HepG2 (cell line): ENCODE results near the gene MACROD2. TPM values are rescaled to one million over a fixed set of nuclear protein-coding genes. Genes with fewer than 3 reads are reported as not detected.

Source experiments
- ATAC-seq: fragments of 200-7000 bp; cut with Tn5 transposase; 3 replicates; pipeline ENCODE4 v1.9.1; 2020; ENCODE audit warnings: mild to moderate bottlenecking, moderate library complexity
- BruUV-seq: library from RNA; stranded (reverse); fragments of 400-500 nt; replicated peaks from 2 replicates; lab custom pipeline; 2021; lab: Mats Ljungman, UMichigan
- CTCF ChIA-PET: fragments of 300-600 bp; formaldehyde crosslinking; extraction: SDS; loops from one replicate; lab custom pipeline; 2021; ENCODE audit warnings: low total read pairs, inconsistent platforms, low intra/inter-chr PET ratio; lab: Yijun Ruan, JAX
- POLR2A ChIA-PET: fragments of 350-600 bp; sonication (Branson Sonifier 250); formaldehyde crosslinking; loops from one replicate; lab custom pipeline; 2020; ENCODE audit warnings: antibody characterized with exemption, inconsistent platforms; lab: Yijun Ruan, JAX
- DNase-seq: peaks from one replicate; pipeline ENCODE4 v3.0.0-alpha.2; 2015; ENCODE audit warnings: low spot score
- FAIRE-seq: peaks from 3 replicates; lab custom pipeline; 2011; peaks lifted over from hg19 to GRCh38; lab: Jason Lieb, UNC
- H2AFZ ChIP-seq: one replicate; pipeline ENCODE4 v1.6.1; 2011; ENCODE audit warnings: low read length, inconsistent platforms
- H3K27ac ChIP-seq: fragments of 300-600 bp; 3 replicates; pipeline ENCODE4 v1.8.0; 2011; ENCODE audit warnings: mixed run types, mild to moderate bottlenecking, mixed read lengths, low read length, inconsistent platforms; ENCODE audit not compliant: insufficient read depth; ENCODE audit errors: extremely low read length
- H3K27me3 ChIP-seq, 2 experiments: fragments of 200-600 bp in 1 of 2; 2 replicates in 1 of 2; 3 replicates in 1 of 2; pipeline versions ENCODE4 v1.6.0 to v1.8.0; 2011; ENCODE audit warnings: low read length in 2 of 2, mild to moderate bottlenecking in 2 of 2, moderate library complexity in 2 of 2, inconsistent platforms in 1 of 2; ENCODE audit not compliant: insufficient read depth in 2 of 2, control insufficient read depth in 1 of 2
- H3K36me3 ChIP-seq, 2 experiments: fragments of 200-600 bp in 1 of 2; replicated peaks in 1 of 2; 2 replicates in 1 of 2; 3 replicates in 1 of 2; pipeline versions ENCODE4 v1.5.1 to v1.8.0; 2011; ENCODE audit warnings: low read length in 2 of 2, inconsistent platforms in 1 of 2; ENCODE audit not compliant: insufficient read depth in 2 of 2, control insufficient read depth in 1 of 2
- H3K4me1 ChIP-seq: 2 replicates; pipeline ENCODE4 v1.5.1; 2012; ENCODE audit warnings: low read length, inconsistent platforms; ENCODE audit not compliant: insufficient read depth
- H3K4me2 ChIP-seq: 2 replicates; pipeline ENCODE4 v1.6.0; 2011; ENCODE audit warnings: low read depth, low read length, inconsistent platforms
- H3K4me3 ChIP-seq, 3 experiments: fragments of 200-600 bp in 1 of 3; sonication (generic), shearing (Covaris generic) in 1 of 3; replicated peaks in 1 of 3; 2 replicates each; pipeline ENCODE4 v1.5.1; 2011 to 2016; ENCODE audit warnings: low read length in 3 of 3, inconsistent platforms in 2 of 3, low read depth in 2 of 3, mild to moderate bottlenecking in 2 of 3, control low read depth in 1 of 3, mixed read lengths in 1 of 3; ENCODE audit not compliant: insufficient read depth in 1 of 3
- H3K79me2 ChIP-seq: one replicate; pipeline ENCODE4 v1.6.1; 2011; ENCODE audit warnings: low read length, inconsistent platforms; ENCODE audit not compliant: insufficient read depth
- H3K9ac ChIP-seq: 2 replicates; pipeline ENCODE4 v1.6.0; 2011; ENCODE audit warnings: mild to moderate bottlenecking, low read depth, low read length, inconsistent platforms; ENCODE audit not compliant: insufficient read depth
- H3K9me3 ChIP-seq: 2 replicates; pipeline ENCODE4 v1.5.1; 2012; ENCODE audit warnings: mild to moderate bottlenecking, low read length
- H4K20me1 ChIP-seq: 2 replicates; pipeline ENCODE4 v1.6.0; 2011; ENCODE audit warnings: inconsistent platforms, mild to moderate bottlenecking, low read length, moderate library complexity; ENCODE audit not compliant: insufficient read depth
- JDP2 ChIP-seq: sonication (generic); formaldehyde crosslinking; IDR thresholded peaks from 2 replicates; pipeline ENCODE4 v1.8.1; 2022; ENCODE audit warnings: missing genetic modification reagents, borderline replicate concordance
- KAT2B ChIP-seq: fragments of 150-350 bp; IDR thresholded peaks from 2 replicates; pipeline ENCODE4 v1.6.1; 2014; ENCODE audit warnings: low read depth, low read length, borderline replicate concordance
- KDM3A ChIP-seq: IDR thresholded peaks from 2 replicates; pipeline ENCODE4 v1.6.1; 2018; ENCODE audit warnings: low read depth, missing compliant biosample characterization
- LCORL ChIP-seq, 2 experiments: fragments of 450-650 bp in 1 of 2; sonication (generic) in 1 of 2; formaldehyde crosslinking in 1 of 2; IDR thresholded peaks; 2 replicates each; pipeline versions ENCODE4 v1.5.0 to v1.6.1; 2017 to 2020; ENCODE audit warnings: antibody characterized with exemption in 1 of 2, missing genetic modification reagents in 1 of 2
- MXD4 ChIP-seq: IDR thresholded peaks from 2 replicates; pipeline ENCODE4 v1.6.1; 2016; ENCODE audit warnings: mild to moderate bottlenecking, missing biosample characterization, missing genetic modification reagents
- PAX8 ChIP-seq: sonication (generic); formaldehyde crosslinking; IDR thresholded peaks from 2 replicates; pipeline ENCODE4 v1.8.0; 2022; ENCODE audit warnings: mild to moderate bottlenecking, missing genetic modification reagents, borderline replicate concordance
- PHF21A ChIP-seq: sonication (generic); formaldehyde crosslinking; IDR thresholded peaks from 2 replicates; pipeline ENCODE4 v1.5.0; 2020; ENCODE audit warnings: mild to moderate bottlenecking, missing genetic modification reagents
- SETDB1 ChIP-seq: sonication (generic); formaldehyde crosslinking; IDR thresholded peaks from 2 replicates; pipeline ENCODE4 v1.5.1; 2020; ENCODE audit warnings: missing genetic modification reagents, mild to moderate bottlenecking, borderline replicate concordance
- SIX1 ChIP-seq: sonication (generic); formaldehyde crosslinking; IDR thresholded peaks from 2 replicates; pipeline ENCODE4 v1.4.0; 2020; ENCODE audit warnings: missing genetic modification reagents, borderline replicate concordance
- SP4 ChIP-seq: sonication (generic); formaldehyde crosslinking; IDR thresholded peaks from 2 replicates; pipeline ENCODE4 v1.8.1; 2023; ENCODE audit warnings: mild to moderate bottlenecking, missing genetic modification reagents
- U2AF2 ChIP-seq: fragments of 200-400 bp; formaldehyde crosslinking; IDR thresholded peaks from 2 replicates; pipeline ENCODE4 v1.6.1; 2017; ENCODE audit warnings: low read depth, mild to moderate bottlenecking, low read length
- ZNF263 ChIP-seq: sonication (generic); formaldehyde crosslinking; IDR thresholded peaks from 2 replicates; pipeline ENCODE4 v1.4.0; 2020; ENCODE audit warnings: missing genetic modification reagents
- ZNF484 ChIP-seq: sonication (generic); formaldehyde crosslinking; IDR thresholded peaks from 2 replicates; pipeline ENCODE4 v1.5.1; 2020; ENCODE audit warnings: mild to moderate bottlenecking, low read depth, missing genetic modification reagents, borderline replicate concordance
- ZNF614 ChIP-seq: IDR thresholded peaks from 2 replicates; pipeline ENCODE4 v1.6.1; 2018; ENCODE audit warnings: missing biosample characterization, missing genetic modification reagents, inconsistent platforms, borderline replicate concordance
- ZSCAN20 ChIP-seq: sonication (generic); formaldehyde crosslinking; IDR thresholded peaks from 2 replicates; pipeline ENCODE4 v1.4.0; 2020; ENCODE audit warnings: missing genetic modification reagents, mild to moderate bottlenecking, borderline replicate concordance
- WGBS: methylation state at CpG from one replicate; pipeline ENCODE4 v1.1.6; 2017; ENCODE audit warnings: low lambda C conversion rate; 5-methylcytosine and 5-hydroxymethylcytosine counted together
- in situ Hi-C: cut with HindIII; loops from 2 replicates; pipeline ENCODE4 v1.10.0; 2017; ENCODE audit warnings: low pct_unique_long_range_greater_than_20kb; ENCODE audit not compliant: extremely low pct_ligation_motif_present
- intact Hi-C: fragments of 100-400 bp; cut with micrococcal nuclease; formaldehyde crosslinking; loops from one replicate; pipeline ENCODE4 v1.10.0; 2022; ENCODE audit not compliant: unreplicated experiment
- polyA plus RNA-seq, 8 experiments: library from polyadenylated mRNA; depleted of rRNA in 3 of 8; stranded (reverse) in 7 of 8; unstranded in 1 of 8; fragments of >200 nt; fragmentation: Illumina TruSeq in 4 of 8; extraction: Trizol in 4 of 8; gene quantifications; 2 replicates each; pipeline versions ENCODE4 v1.2.1 to v1.2.3, GENCODE V29; 2011 to 2016; ENCODE audit warnings: low read depth in 4 of 8, missing spikeins in 1 of 8, mixed read lengths in 1 of 8; ENCODE audit not compliant: insufficient read depth in 1 of 8
- total RNA-seq, 5 experiments: library from RNA; depleted of rRNA; stranded (reverse); fragments of >200 nt; fragmentation: Illumina TruSeq; extraction: Trizol; gene quantifications; 2 replicates each; pipeline ENCODE4 v1.2.3, GENCODE V29; 2016; ENCODE audit warnings: low read depth in 1 of 5
- TF ChIP-seq, protein P1 (sequence below): IDR thresholded peaks from 2 replicates; pipeline ENCODE4 v1.6.1; 2016; ENCODE audit warnings: missing genetic modification reagents, missing compliant biosample characterization
- TF ChIP-seq, protein P2 (sequence below): sonication (generic); formaldehyde crosslinking; IDR thresholded peaks from 2 replicates; pipeline ENCODE4 v1.4.0; 2020; ENCODE audit warnings: missing genetic modification reagents

Gene MACROD2
- total and polyA plus RNA-seq, 2 of the 13 experiments (the other 11 are each of a cell fraction or from before 2014, with no cell fraction given) = 0.13 to 0.51 TPM

DNA sequence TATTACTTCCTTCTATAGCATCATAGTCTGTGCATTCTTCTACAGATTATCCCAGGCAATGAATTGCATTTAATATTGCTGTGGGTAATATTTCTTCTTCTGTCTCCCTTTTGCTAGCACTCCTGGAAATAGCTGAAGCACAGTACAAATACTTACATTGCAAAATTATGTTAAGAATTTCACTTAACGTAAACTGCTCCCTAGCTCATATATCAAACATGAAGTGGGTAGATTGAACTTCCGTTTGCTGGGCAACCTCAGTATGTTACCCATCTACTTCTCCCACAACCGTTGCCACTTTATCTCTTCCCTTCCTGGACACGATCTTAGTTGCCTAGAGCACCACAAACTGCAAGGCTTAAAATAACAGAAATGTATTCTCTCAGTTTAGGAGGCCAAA lies 1614.6 kb downstream of the MACROD2 start:
- 3% methylated on average over 4 of the region's 4 CpGs for WGBS
- CTCF ChIA-PET = no interaction called here
- Histone ChIP-seq H3K9ac (no peak overlapping the region), H2AFZ (no peak overlapping the region), H3K27me3 (no peaks in the 10 kb centered on the region), H4K20me1 (no peaks in the 10 kb centered on the region), H3K79me2 (no peaks in the 10 kb centered on the region), H3K4me1 (no peaks in the 10 kb centered on the region), H3K4me3 (no peak overlapping the region), H3K36me3 (no peaks in the 10 kb centered on the region), H3K4me2 (no peak overlapping the region), H3K27ac (no peak overlapping the region), H3K9me3 (peaks cover 100% of the 10 kb centered on the region)
- in situ Hi-C loops = no loop called here
- DNase-seq (no peak), ATAC-seq (no peak), FAIRE-seq (no peak)
- POLR2A ChIA-PET = no interaction called here
- no peak for TF ChIP-seq LCORL (IDR thresholded peaks at IDR 0.05)
- TF ChIP-seq LCORL (CRISPR knock-in tag; IDR thresholded peaks at IDR 0.05) = no peak
- TF ChIP-seq ZNF614 (CRISPR knock-in tag) = no peak
- TF ChIP-seq, protein P1, sequence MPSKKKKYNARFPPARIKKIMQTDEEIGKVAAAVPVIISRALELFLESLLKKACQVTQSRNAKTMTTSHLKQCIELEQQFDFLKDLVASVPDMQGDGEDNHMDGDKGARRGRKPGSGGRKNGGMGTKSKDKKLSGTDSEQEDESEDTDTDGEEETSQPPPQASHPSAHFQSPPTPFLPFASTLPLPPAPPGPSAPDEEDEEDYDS (CRISPR knock-in tag) = no peak
- TF ChIP-seq SIX1 (CRISPR knock-in tag) = no peak
- no peak for TF ChIP-seq SP4 (CRISPR knock-in tag)
- TF ChIP-seq ZSCAN20 = no peak
- TF ChIP-seq ZNF263 = no peak
- no peak for TF ChIP-seq KDM3A (CRISPR knock-in tag)
- TF ChIP-seq KAT2B = no peak
- TF ChIP-seq PAX8 (CRISPR knock-in tag) = no peak
- TF ChIP-seq ZNF484 (CRISPR knock-in tag) = no peak
- TF ChIP-seq JDP2 (CRISPR knock-in tag) = no peak
- TF ChIP-seq MXD4 (CRISPR knock-in tag) = no peak
- TF ChIP-seq PHF21A (CRISPR knock-in tag) = no peak
- no peak for TF ChIP-seq SETDB1 (CRISPR knock-in tag)
- TF ChIP-seq U2AF2 = no peak
- TF ChIP-seq, protein P2, sequence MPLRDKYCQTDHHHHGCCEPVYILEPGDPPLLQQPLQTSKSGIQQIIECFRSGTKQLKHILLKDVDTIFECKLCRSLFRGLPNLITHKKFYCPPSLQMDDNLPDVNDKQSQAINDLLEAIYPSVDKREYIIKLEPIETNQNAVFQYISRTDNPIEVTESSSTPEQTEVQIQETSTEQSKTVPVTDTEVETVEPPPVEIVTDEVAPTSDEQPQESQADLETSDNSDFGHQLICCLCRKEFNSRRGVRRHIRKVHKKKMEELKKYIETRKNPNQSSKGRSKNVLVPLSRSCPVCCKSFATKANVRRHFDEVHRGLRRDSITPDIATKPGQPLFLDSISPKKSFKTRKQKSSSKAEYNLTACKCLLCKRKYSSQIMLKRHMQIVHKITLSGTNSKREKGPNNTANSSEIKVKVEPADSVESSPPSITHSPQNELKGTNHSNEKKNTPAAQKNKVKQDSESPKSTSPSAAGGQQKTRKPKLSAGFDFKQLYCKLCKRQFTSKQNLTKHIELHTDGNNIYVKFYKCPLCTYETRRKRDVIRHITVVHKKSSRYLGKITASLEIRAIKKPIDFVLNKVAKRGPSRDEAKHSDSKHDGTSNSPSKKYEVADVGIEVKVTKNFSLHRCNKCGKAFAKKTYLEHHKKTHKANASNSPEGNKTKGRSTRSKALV (CRISPR knock-in tag) = no peak
- intact Hi-C loops = no loop called here
- no TSS peak for BruUV-seq
